GM20000 (cell line): ENCODE measurements around the gene ATP1B4.

ENCODE experiments used
- DNase-seq: peaks from one replicate; pipeline ENCODE4 v3.0.0; 2012; ENCODE audit warnings: low spot score
- CTCF ChIP-seq: IDR thresholded peaks from 2 replicates; pipeline ENCODE4 v1.5.1; 2012; ENCODE audit warnings: mild to moderate bottlenecking, control low read depth; ENCODE audit errors: extremely low read depth, missing control alignments

Gene ATP1B4

GRCh38 chrX:120361764-120362305, at the start of gene ATP1B4:
Gene ATP1B4 (plus strand): TSS chrX:120362089. CDS start chrX:120362169, 80 bp downstream.
- no peak for DNase-seq
- no peak for TF ChIP-seq CTCF

- DNase-seq = no peak
- no peak for TF ChIP-seq CTCF
These were observed 46.1 kb upstream of the ATP1B4 start for GRCh38 chrX:120315776-120316175.

GRCh38 chrX:120316587-120317283, 45.2 kb upstream of the ATP1B4 start:
- no peak for DNase-seq
- TF ChIP-seq CTCF = no peak

- TF ChIP-seq CTCF = no peak
- DNase-seq = no peak
These were observed 43.5 kb upstream of the ATP1B4 start for GRCh38 chrX:120318411-120318810.

- no peak for DNase-seq
- no peak for TF ChIP-seq CTCF
These were observed 40.2 kb upstream of the ATP1B4 start for GRCh38 chrX:120321520-120322281.

GRCh38 chrX:120331116-120331515, 30.8 kb upstream of the ATP1B4 start:
- TF ChIP-seq CTCF = no peak
- DNase-seq = no peak

GRCh38 chrX:120332394-120332793, 29.5 kb upstream of the ATP1B4 start:
- TF ChIP-seq CTCF = no peak
- DNase-seq = no peak
